GM13977 (cell line): ENCODE results near the gene PLEKHN1.
A peak's percentile ranks its signal among the peaks of the same experiment; 100 is the strongest.

ENCODE experiments used
- DNase-seq: peaks from one replicate; pipeline ENCODE4 v3.0.0; 2012; ENCODE audit warnings: low spot score
- in situ Hi-C: fragments of 300-500 bp; cut with MboI; formaldehyde crosslinking; loops from one replicate; pipeline ENCODE4 v1.12.0; 2022; ENCODE audit warnings: low sequenced_read_pairs, low pct_unique_long_range_greater_than_20kb, mixed read lengths, inconsistent platforms; ENCODE audit not compliant: unreplicated experiment
- TF ChIP-seq, protein P1 (sequence below): IDR thresholded peaks from 2 replicates; pipeline ENCODE4 v1.5.1; 2012; ENCODE audit warnings: mild to moderate bottlenecking, control low read depth; ENCODE audit not compliant: insufficient read depth; ENCODE audit errors: extremely low read depth, missing control alignments

Gene PLEKHN1

DNA sequence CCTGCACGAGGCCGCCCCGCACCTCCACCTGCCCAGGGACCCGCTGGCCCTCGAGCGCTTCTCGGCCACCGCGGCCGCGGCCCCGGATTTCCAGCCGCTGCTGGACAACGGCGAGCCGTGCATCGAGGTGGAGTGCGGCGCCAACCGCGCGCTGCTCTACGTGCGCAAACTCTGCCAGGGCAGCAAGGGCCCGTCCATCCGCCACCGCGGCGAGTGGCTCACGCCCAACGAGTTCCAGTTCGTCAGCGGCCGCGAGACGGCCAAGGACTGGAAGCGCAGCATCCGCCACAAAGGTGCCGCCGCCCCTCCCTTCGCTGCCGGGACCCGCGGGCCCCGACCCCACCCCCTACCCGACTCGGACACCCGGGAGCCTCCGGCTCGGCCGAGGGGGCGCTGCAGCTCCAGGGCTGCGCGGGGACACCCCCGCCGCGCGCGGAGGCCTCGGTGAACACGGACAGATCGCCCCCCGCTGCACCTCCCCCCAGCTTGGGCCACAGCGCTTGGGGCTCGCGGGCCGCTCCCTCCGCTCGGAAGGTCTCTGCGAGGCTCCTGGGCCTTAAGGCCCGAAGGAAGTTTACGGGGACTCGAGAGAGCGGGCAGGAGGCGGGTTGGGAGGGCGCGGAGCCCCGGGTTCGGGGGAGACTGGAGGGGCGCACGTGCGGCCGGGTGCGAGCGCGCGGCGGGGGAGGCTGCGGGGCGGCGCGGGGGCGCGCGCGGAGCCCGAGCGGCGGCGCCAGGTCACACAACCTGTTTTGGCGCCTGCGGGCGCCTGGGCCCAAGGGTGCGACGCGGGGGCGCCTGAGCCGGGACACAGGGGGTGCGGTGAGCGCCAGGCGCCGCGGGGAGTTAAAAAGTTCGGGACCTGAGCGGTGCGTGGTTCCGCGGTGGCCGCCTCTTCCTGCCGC is 41.4 kb upstream of the PLEKHN1 start:
- DNase-seq, result no peak
- in situ Hi-C loops, result no loop called here
- TF ChIP-seq, protein P1, sequence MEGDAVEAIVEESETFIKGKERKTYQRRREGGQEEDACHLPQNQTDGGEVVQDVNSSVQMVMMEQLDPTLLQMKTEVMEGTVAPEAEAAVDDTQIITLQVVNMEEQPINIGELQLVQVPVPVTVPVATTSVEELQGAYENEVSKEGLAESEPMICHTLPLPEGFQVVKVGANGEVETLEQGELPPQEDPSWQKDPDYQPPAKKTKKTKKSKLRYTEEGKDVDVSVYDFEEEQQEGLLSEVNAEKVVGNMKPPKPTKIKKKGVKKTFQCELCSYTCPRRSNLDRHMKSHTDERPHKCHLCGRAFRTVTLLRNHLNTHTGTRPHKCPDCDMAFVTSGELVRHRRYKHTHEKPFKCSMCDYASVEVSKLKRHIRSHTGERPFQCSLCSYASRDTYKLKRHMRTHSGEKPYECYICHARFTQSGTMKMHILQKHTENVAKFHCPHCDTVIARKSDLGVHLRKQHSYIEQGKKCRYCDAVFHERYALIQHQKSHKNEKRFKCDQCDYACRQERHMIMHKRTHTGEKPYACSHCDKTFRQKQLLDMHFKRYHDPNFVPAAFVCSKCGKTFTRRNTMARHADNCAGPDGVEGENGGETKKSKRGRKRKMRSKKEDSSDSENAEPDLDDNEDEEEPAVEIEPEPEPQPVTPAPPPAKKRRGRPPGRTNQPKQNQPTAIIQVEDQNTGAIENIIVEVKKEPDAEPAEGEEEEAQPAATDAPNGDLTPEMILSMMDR, result peak; percentile 3

DNA sequence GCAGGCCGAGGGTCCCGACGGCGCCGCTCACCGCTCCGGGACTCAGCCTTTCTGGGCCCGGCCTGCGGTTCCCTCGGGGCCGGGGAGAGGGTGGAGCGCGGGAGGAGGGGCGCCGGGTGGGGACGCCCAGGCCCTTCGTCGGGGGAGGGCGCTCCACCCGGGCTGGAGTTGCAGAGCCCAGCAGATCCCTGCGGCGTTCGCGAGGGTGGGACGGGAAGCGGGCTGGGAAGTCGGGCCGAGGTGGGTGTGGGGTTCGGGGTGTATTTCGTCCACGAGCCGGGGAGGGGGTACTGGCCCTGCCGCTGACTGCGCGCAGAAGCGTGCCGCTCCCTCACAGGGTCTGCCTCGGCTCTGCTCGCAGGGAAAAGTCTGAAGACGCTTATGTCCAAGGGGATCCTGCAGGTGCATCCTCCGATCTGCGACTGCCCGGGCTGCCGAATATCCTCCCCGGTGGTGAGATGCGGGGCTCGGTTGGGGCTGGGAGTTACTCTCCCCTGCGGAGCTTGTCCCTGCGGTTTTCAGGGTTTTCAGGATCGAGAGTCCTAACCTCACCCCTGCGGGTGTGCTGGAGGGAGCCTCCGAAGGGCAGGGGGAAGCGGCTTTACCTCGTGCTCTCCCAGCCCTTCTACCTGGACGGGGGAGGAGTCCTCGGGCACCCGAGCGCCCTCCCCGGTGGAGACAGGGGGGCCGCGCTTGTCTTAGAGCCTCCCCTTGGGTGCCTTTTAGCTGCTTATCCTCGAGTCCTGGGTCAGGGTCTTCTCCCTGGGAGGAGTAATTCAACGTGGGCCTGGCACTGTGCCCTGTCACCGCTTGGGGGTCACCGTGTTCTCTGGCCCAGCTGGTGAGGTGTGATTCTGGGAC is 40.5 kb upstream of the PLEKHN1 start:
- in situ Hi-C loops, result no loop called here

GRCh38 chr1:927234-927633 is 39.0 kb upstream of the PLEKHN1 start:
- TF ChIP-seq, protein P1, result no peak

More for the DNA sequence above, 40.5 kb upstream of the PLEKHN1 start:
- TF ChIP-seq, protein P1, result no peak
- no peak for DNase-seq

DNA sequence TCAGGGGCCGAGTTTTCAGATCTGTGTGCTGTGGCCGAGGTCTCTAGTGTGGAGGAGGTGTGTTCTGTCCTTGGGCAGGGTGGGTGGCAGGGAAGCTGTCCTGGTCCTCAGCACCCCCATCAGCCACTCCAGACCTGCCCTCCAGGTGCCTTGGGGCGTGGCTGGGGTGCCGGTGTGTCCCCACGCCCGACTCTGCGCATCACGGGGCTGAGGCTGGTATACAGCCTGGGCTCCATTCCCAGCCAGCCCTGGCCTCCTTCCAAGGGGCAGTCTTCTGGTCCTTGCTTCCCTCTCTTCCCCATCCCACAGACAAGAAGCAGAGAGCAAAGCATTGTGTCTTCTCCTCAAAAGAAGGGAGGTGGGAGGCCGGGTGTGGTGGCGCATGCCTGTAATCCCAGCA is 38.5 kb upstream of the PLEKHN1 start:
- in situ Hi-C loops, result no loop called here
- no peak for DNase-seq
- TF ChIP-seq, protein P1, result no peak

More at GRCh38 chr1:927234-927633, 39.0 kb upstream of the PLEKHN1 start:
- no peak for DNase-seq
- in situ Hi-C loops, result no loop called here

GRCh38 chr1:928825-929661 is 37.2 kb upstream of the PLEKHN1 start:
- TF ChIP-seq, protein P1, result no peak
- DNase-seq, result no peak
- in situ Hi-C loops, result no loop called here
